Glomerular visceral epithelial cell (primary cell): ENCODE results near the gene CCDC70.

Experiments used
- DNase-seq: peaks from one replicate; pipeline ENCODE4 v3.0.0-alpha.2; 2016; ENCODE audit errors: extremely low spot score

CCDC70 gene

GRCh38 chr13:51862957-51863356 lies 1.2 kb downstream of the CCDC70 start:
- DNase-seq = no peak

GRCh38 chr13:51865838-51866237 lies 4.1 kb downstream of the CCDC70 start:
- DNase-seq = no peak

- no peak for DNase-seq
These were observed 5.3 kb downstream of the CCDC70 start for GRCh38 chr13:51867062-51867461.

- DNase-seq = no peak
These were observed 8.1 kb downstream of the CCDC70 start for GRCh38 chr13:51869916-51870315.

- DNase-seq = no peak
These were observed 8.8 kb downstream of the CCDC70 start for GRCh38 chr13:51870616-51871015.

- DNase-seq = no peak
These were observed 11.5 kb downstream of the CCDC70 start for GRCh38 chr13:51873117-51873798.

GRCh38 chr13:51873837-51874236 lies 12.1 kb downstream of the CCDC70 start:
- DNase-seq = no peak

GRCh38 chr13:51874651-51875050 lies 12.9 kb downstream of the CCDC70 start:
- DNase-seq = no peak

GRCh38 chr13:51879133-51879532 lies 17.4 kb downstream of the CCDC70 start:
- no peak for DNase-seq

- DNase-seq = no peak
These were observed 19.5 kb downstream of the CCDC70 start for GRCh38 chr13:51881296-51881695.

- no peak for DNase-seq
These were observed 20.9 kb downstream of the CCDC70 start for GRCh38 chr13:51882570-51883225.

GRCh38 chr13:51883226-51883600 lies 21.4 kb downstream of the CCDC70 start:
- no peak for DNase-seq

- DNase-seq = no peak
These were observed 23.9 kb downstream of the CCDC70 start for GRCh38 chr13:51885651-51886050.

GRCh38 chr13:51887468-51887867 lies 25.7 kb downstream of the CCDC70 start:
- DNase-seq = no peak

GRCh38 chr13:51892657-51893056 lies 30.9 kb downstream of the CCDC70 start:
- no peak for DNase-seq

GRCh38 chr13:51894239-51894638 lies 32.5 kb downstream of the CCDC70 start:
- DNase-seq = no peak

GRCh38 chr13:51895906-51896888 lies 34.4 kb downstream of the CCDC70 start:
- peak; percentile 48 for DNase-seq

- DNase-seq = no peak
These were observed 38.7 kb downstream of the CCDC70 start for GRCh38 chr13:51900471-51900870.

GRCh38 chr13:51902776-51903175 lies 41.0 kb downstream of the CCDC70 start:
- DNase-seq = no peak

- DNase-seq = no peak
These were observed 44.0 kb downstream of the CCDC70 start for GRCh38 chr13:51905787-51906186.

- no peak for DNase-seq
These were observed 44.8 kb downstream of the CCDC70 start for GRCh38 chr13:51906581-51906980.

GRCh38 chr13:51907040-51907732 lies 45.4 kb downstream of the CCDC70 start:
- no peak for DNase-seq
